ENCODE measurements around the gene ZIC5.

- TF ChIP-seq, protein P1, sequence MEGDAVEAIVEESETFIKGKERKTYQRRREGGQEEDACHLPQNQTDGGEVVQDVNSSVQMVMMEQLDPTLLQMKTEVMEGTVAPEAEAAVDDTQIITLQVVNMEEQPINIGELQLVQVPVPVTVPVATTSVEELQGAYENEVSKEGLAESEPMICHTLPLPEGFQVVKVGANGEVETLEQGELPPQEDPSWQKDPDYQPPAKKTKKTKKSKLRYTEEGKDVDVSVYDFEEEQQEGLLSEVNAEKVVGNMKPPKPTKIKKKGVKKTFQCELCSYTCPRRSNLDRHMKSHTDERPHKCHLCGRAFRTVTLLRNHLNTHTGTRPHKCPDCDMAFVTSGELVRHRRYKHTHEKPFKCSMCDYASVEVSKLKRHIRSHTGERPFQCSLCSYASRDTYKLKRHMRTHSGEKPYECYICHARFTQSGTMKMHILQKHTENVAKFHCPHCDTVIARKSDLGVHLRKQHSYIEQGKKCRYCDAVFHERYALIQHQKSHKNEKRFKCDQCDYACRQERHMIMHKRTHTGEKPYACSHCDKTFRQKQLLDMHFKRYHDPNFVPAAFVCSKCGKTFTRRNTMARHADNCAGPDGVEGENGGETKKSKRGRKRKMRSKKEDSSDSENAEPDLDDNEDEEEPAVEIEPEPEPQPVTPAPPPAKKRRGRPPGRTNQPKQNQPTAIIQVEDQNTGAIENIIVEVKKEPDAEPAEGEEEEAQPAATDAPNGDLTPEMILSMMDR (IDR thresholded peaks at IDR 0.05): no peak
- TF ChIP-seq POLR2A (IDR thresholded peaks at IDR 0.05) (no peak), POLR2AphosphoS5 (IDR thresholded peaks at IDR 0.05) (no peak), EP300 (IDR thresholded peaks at IDR 0.05) (no peak)
Observed at GRCh38 chr13:99991013-99991827, 19.7 kb upstream of the ZIC5 start.
